Neuronal stem cell (in vitro differentiated cells): ENCODE measurements around the gene ZNF648.

Experiments
- DNase-seq: peaks from one replicate; pipeline ENCODE4 v3.0.0-alpha.2; 2013; ENCODE audit warnings: low spot score
- H2AFZ ChIP-seq: one replicate; pipeline ENCODE4 v1.6.1; 2013; ENCODE audit warnings: mild to moderate bottlenecking, low read length, inconsistent platforms
- H2AK5ac ChIP-seq: 2 replicates; pipeline ENCODE4 v1.6.1; 2013; ENCODE audit warnings: low read depth, mild to moderate bottlenecking, inconsistent platforms, low read length, moderate library complexity, mixed read lengths
- H2BK120ac ChIP-seq: 2 replicates; pipeline ENCODE4 v1.6.1; 2013; ENCODE audit warnings: low read depth, mild to moderate bottlenecking, inconsistent platforms, low read length, moderate library complexity, mixed read lengths
- H2BK12ac ChIP-seq: one replicate; pipeline ENCODE4 v1.6.1; 2013; ENCODE audit warnings: low read length, inconsistent platforms
- H2BK15ac ChIP-seq: 2 replicates; pipeline ENCODE4 v1.6.1; 2013; ENCODE audit warnings: mild to moderate bottlenecking, low read length, inconsistent platforms, mixed read lengths
- H2BK5ac ChIP-seq: one replicate; pipeline ENCODE4 v1.6.1; 2013; ENCODE audit warnings: inconsistent platforms, mild to moderate bottlenecking, low read length, moderate library complexity
- H3K14ac ChIP-seq: one replicate; pipeline ENCODE4 v1.6.1; 2013; ENCODE audit warnings: low read length, inconsistent platforms
- H3K18ac ChIP-seq: 2 replicates; pipeline ENCODE4 v1.6.1; 2013; ENCODE audit warnings: low read length, inconsistent platforms
- H3K23ac ChIP-seq: 2 replicates; pipeline ENCODE4 v1.6.1; 2013; ENCODE audit warnings: low read depth, mild to moderate bottlenecking, mixed read lengths, low read length, inconsistent platforms; ENCODE audit not compliant: poor library complexity
- H3K27ac ChIP-seq: replicated peaks from 3 replicates; pipeline ENCODE4 v1.5.1; 2013; ENCODE audit warnings: low read length, inconsistent platforms
- H3K27me3 ChIP-seq, 3 experiments: 2 replicates each; pipeline ENCODE4 v1.6.1; 2013; ENCODE audit warnings: low read length in 3 of 3, mild to moderate bottlenecking in 2 of 3, inconsistent platforms in 1 of 3, low read depth in 1 of 3, mixed read lengths in 1 of 3, moderate library complexity in 1 of 3; ENCODE audit not compliant: control insufficient read depth in 3 of 3, insufficient read depth in 3 of 3
- H3K36me3 ChIP-seq, 2 donors: replicated peaks in 1 of 2; 2 replicates each; pipeline ENCODE4 v1.6.1; 2013; ENCODE audit warnings: low read length in 2 of 2; ENCODE audit not compliant: control insufficient read depth in 2 of 2, insufficient read depth in 2 of 2
- H3K4ac ChIP-seq: 2 replicates; pipeline ENCODE4 v1.6.1; 2013; ENCODE audit warnings: inconsistent platforms, mild to moderate bottlenecking, low read length, moderate library complexity
- H3K4me1 ChIP-seq, 2 donors: 1 replicate in 1 of 2; 2 replicates in 1 of 2; pipeline ENCODE4 v1.6.1; 2013; ENCODE audit warnings: low read length in 2 of 2, low read depth in 1 of 2; ENCODE audit not compliant: control insufficient read depth in 2 of 2, insufficient read depth in 1 of 2
- H3K4me2 ChIP-seq: one replicate; pipeline ENCODE4 v1.6.1; 2013; ENCODE audit warnings: mild to moderate bottlenecking, low read length, inconsistent platforms; ENCODE audit not compliant: insufficient read depth, poor library complexity, severe bottlenecking
- H3K4me3 ChIP-seq, 2 donors: 2 replicates each; pipeline ENCODE4 v1.5.1; 2013; ENCODE audit warnings: low read length in 2 of 2, mild to moderate bottlenecking in 2 of 2, inconsistent platforms in 1 of 2, moderate library complexity in 1 of 2
- H3K79me1 ChIP-seq: one replicate; pipeline ENCODE4 v1.6.1; 2013; ENCODE audit warnings: low read depth, mild to moderate bottlenecking, inconsistent platforms, low read length, moderate library complexity
- H3K9ac ChIP-seq: one replicate; pipeline ENCODE4 v1.6.1; 2013; ENCODE audit warnings: mild to moderate bottlenecking, low read depth, low read length, inconsistent platforms; ENCODE audit not compliant: poor library complexity
- H3K9me3 ChIP-seq, 2 donors: replicated peaks in 1 of 2; 2 replicates each; pipeline versions ENCODE3 to v1.6.1; 2013; ENCODE audit warnings: low read length in 2 of 2, mild to moderate bottlenecking in 2 of 2, inconsistent platforms in 1 of 2, low read depth in 1 of 2, mixed read lengths in 1 of 2, moderate library complexity in 1 of 2; ENCODE audit not compliant: control insufficient read depth in 2 of 2, insufficient read depth in 1 of 2
- H4K8ac ChIP-seq: one replicate; pipeline ENCODE4 v1.6.1; 2013; ENCODE audit warnings: low read depth, mild to moderate bottlenecking, inconsistent platforms, low read length, moderate library complexity
- H4K91ac ChIP-seq: one replicate; pipeline ENCODE4 v1.6.1; 2013; ENCODE audit warnings: low read length, low read depth, mild to moderate bottlenecking, inconsistent platforms; ENCODE audit not compliant: poor library complexity
- WGBS, 2 donors: extraction: QIAGEN DNeasy Blood & Tissue Kit; methylation state at CpG; one replicate each; pipeline ENCODE4 v1.1.7; 2013; ENCODE audit warnings: missing lambda C conversion rate in 2 of 2, mixed read lengths in 1 of 2; ENCODE audit not compliant: insufficient read length in 2 of 2, insufficient replicate concordance in 1 of 2; ENCODE audit errors: extremely low coverage in 2 of 2; 5-methylcytosine and 5-hydroxymethylcytosine counted together

ZNF648 gene

GRCh38 chr1:182080040-182080439 is 18.5 kb upstream of the ZNF648 start:
- Histone ChIP-seq H2BK12ac (no peak overlapping the region), H3K9ac (no peak overlapping the region), H3K4me1 (no peaks in the 10 kb centered on the region), H4K8ac (no peak overlapping the region), H4K91ac (no peak overlapping the region), H3K14ac (no peak overlapping the region), H3K79me1 (no peaks in the 10 kb centered on the region), H3K27me3 (no peaks in the 10 kb centered on the region), H3K4ac (no peak overlapping the region), H3K23ac (no peak overlapping the region), H2BK5ac (no peak overlapping the region), H2AK5ac (no peak overlapping the region), H3K18ac (no peak overlapping the region), H3K9me3 (no peaks in the 10 kb centered on the region), H3K4me2 (no peak overlapping the region), H3K27ac (no peak overlapping the region), H3K36me3 (no peaks in the 10 kb centered on the region), H2BK120ac (no peak overlapping the region), H3K4me3 (no peak overlapping the region), H2BK15ac (no peak overlapping the region), H2AFZ (no peak overlapping the region)
- DNase-seq, result no peak
- no CpG with 5 or more reads among the region's 3 CpGs for WGBS, 2 donors

GRCh38 chr1:182071924-182072323 is 10.4 kb upstream of the ZNF648 start:
- H3K14ac ChIP-seq, result no peak overlapping the region

GRCh38 chr1:182069028-182069466 is 7.5 kb upstream of the ZNF648 start:
- H2AFZ ChIP-seq, result peak overlapping the region; percentile 82
- no peak overlapping the region for H4K91ac ChIP-seq
- H2BK120ac ChIP-seq, result no peak overlapping the region
- no peak overlapping the region for H3K27ac ChIP-seq
- no peaks in the 10 kb centered on the region for H3K36me3 ChIP-seq
- H3K9me3 ChIP-seq, result no peaks in the 10 kb centered on the region
- H3K14ac ChIP-seq, result no peak overlapping the region
- DNase-seq, result peak; percentile 64
- H3K4me2 ChIP-seq, result no peak overlapping the region
- H3K27me3 ChIP-seq, result peaks cover 0 to 24% (median 0%) of the 10 kb centered on the region in 3 experiments
- no CpG with 5 or more reads among the region's 12 CpGs for WGBS, 2 donors
- no peak overlapping the region for H2BK12ac ChIP-seq
- no peak overlapping the region for H2AK5ac ChIP-seq
- no peak overlapping the region for H3K9ac ChIP-seq
- H2BK5ac ChIP-seq, result no peak overlapping the region
- H3K23ac ChIP-seq, result no peak overlapping the region
- no peak overlapping the region for H3K4me3 ChIP-seq
- no peak overlapping the region for H4K8ac ChIP-seq
- no peak overlapping the region for H2BK15ac ChIP-seq
- H3K4me1 ChIP-seq, result peaks cover 0 to 5% of the 10 kb centered on the region in 2 donors
- no peak overlapping the region for H3K4ac ChIP-seq
- H3K79me1 ChIP-seq, result no peaks in the 10 kb centered on the region
- no peak overlapping the region for H3K18ac ChIP-seq

More at GRCh38 chr1:182071924-182072323, 10.4 kb upstream of the ZNF648 start:
- no CpG with 5 or more reads among the region's 4 CpGs for WGBS, 2 donors
- Histone ChIP-seq H4K91ac (no peak overlapping the region), H3K27ac (no peak overlapping the region), H3K4ac (no peak overlapping the region), H3K9ac (no peak overlapping the region), H3K4me2 (no peak overlapping the region), H3K27me3 (peaks cover 0 to 24% (median 0%) of the 10 kb centered on the region in 3 experiments), H2AK5ac (no peak overlapping the region), H2BK12ac (no peak overlapping the region), H2BK15ac (no peak overlapping the region), H4K8ac (no peak overlapping the region), H3K4me3 (no peak overlapping the region), H3K4me1 (peaks cover 0 to 5% of the 10 kb centered on the region in 2 donors), H3K9me3 (no peaks in the 10 kb centered on the region), H3K18ac (no peak overlapping the region), H3K79me1 (no peaks in the 10 kb centered on the region), H3K36me3 (no peaks in the 10 kb centered on the region), H2BK5ac (no peak overlapping the region), H3K23ac (no peak overlapping the region), H2BK120ac (no peak overlapping the region), H2AFZ (no peak overlapping the region)
- no peak for DNase-seq

- Histone ChIP-seq H2BK12ac (no peak overlapping the region), H3K18ac (peak overlapping the region; percentile 32), H2AK5ac (no peak overlapping the region), H3K36me3 (no peaks in the 10 kb centered on the region), H2BK5ac (no peak overlapping the region), H3K79me1 (no peaks in the 10 kb centered on the region), H3K4me2 (no peak overlapping the region), H3K4me3 (no peak overlapping the region), H3K27ac (no peak overlapping the region), H3K4me1 (peaks cover 0 to 5% of the 10 kb centered on the region in 2 donors), H3K9ac (no peak overlapping the region), H2AFZ (no peak overlapping the region), H2BK120ac (no peak overlapping the region), H3K9me3 (no peaks in the 10 kb centered on the region), H3K27me3 (peaks cover 0 to 14% (median 0%) of the 10 kb centered on the region in 3 experiments), H3K4ac (no peak overlapping the region), H3K14ac (no peak overlapping the region), H4K91ac (no peak overlapping the region), H3K23ac (no peak overlapping the region), H2BK15ac (no peak overlapping the region), H4K8ac (no peak overlapping the region)
- no peak for DNase-seq
- WGBS, 2 donors, result no CpG with 5 or more reads among the region's 4 CpGs
These were observed 5.4 kb upstream of the ZNF648 start for GRCh38 chr1:182066934-182067333.
